Stimulated activated CD8-positive, alpha-beta memory T cell treated with anti-CD3 and anti-CD28 coated beads, Interleukin-15, amount 100 ng/mL, for 48 hours (primary cell): ENCODE data around the gene CDYL2.
A peak's percentile ranks its signal among the peaks of the same experiment; 100 is the strongest.

Experiments
- DNase-seq, 2 donors: peaks; one replicate each; pipeline ENCODE4 v3.0.0-alpha.2; 2020; ENCODE audit warnings: low read depth in 2 of 2

CDYL2 gene

GRCh38 chr16:80594756-80595155, 209.6 kb downstream of the CDYL2 start:
- DNase-seq = no peak

- DNase-seq = no peak
Observed at GRCh38 chr16:80592273-80592672, 212.1 kb downstream of the CDYL2 start.

- DNase-seq = no peak
Observed at GRCh38 chr16:80591071-80591915, 213.1 kb downstream of the CDYL2 start.

- no peak for DNase-seq
Observed at GRCh38 chr16:80587071-80587470, 217.3 kb downstream of the CDYL2 start.

- DNase-seq = no peak
Observed at GRCh38 chr16:80586476-80586875, 217.9 kb downstream of the CDYL2 start.

- no peak for DNase-seq
Observed at GRCh38 chr16:80585764-80586163, 218.6 kb downstream of the CDYL2 start.

- DNase-seq = peak; percentile 49 to 61
Observed at GRCh38 chr16:80583466-80583865, 220.9 kb downstream of the CDYL2 start.

GRCh38 chr16:80580109-80580832, 224.1 kb downstream of the CDYL2 start:
- peak; percentile 71 to 72 for DNase-seq

- DNase-seq = no peak
Observed at GRCh38 chr16:80577485-80578280, 226.7 kb downstream of the CDYL2 start.

- DNase-seq = no peak
Observed at GRCh38 chr16:80576343-80576912, 228.0 kb downstream of the CDYL2 start.

GRCh38 chr16:80573700-80574120, 230.7 kb downstream of the CDYL2 start:
- DNase-seq = no peak

- no peak for DNase-seq
Observed at GRCh38 chr16:80570106-80570478, 234.3 kb downstream of the CDYL2 start.

GRCh38 chr16:80569440-80570105, 234.8 kb downstream of the CDYL2 start:
- DNase-seq = peak; percentile 74 to 80

- no peak for DNase-seq
Observed at GRCh38 chr16:80564394-80564793, 240.0 kb downstream of the CDYL2 start.

GRCh38 chr16:80563066-80563465, 241.3 kb downstream of the CDYL2 start:
- no peak for DNase-seq

GRCh38 chr16:80559369-80559768, 245.0 kb downstream of the CDYL2 start:
- no peak for DNase-seq

- DNase-seq = no peak
Observed at GRCh38 chr16:80557037-80557436, 247.4 kb downstream of the CDYL2 start.

GRCh38 chr16:80556481-80556880, 247.9 kb downstream of the CDYL2 start:
- no peak for DNase-seq

GRCh38 chr16:80554033-80554432, 250.4 kb downstream of the CDYL2 start:
- no peak for DNase-seq

GRCh38 chr16:80552277-80552676, 252.1 kb downstream of the CDYL2 start:
- DNase-seq = no peak
